Inflammatory macrophage treated with lipopolysaccharide for 1 hour (primary cell): ENCODE results near the gene ALOX12B.
A peak's percentile ranks its signal among the peaks of the same experiment; 100 is the strongest.
"Not testable (repeated sequence)": the region's sequence is repeated elsewhere in the genome, so short reads cannot be mapped to it uniquely, and the experiment has no call there.

Experiments
- DNase-seq, 2 donors: peaks; one replicate each; pipeline ENCODE4 v3.0.0-alpha.2; 2020 to 2022

Gene ALOX12B

GRCh38 chr17:8118769-8119580 lies 31.5 kb upstream of the ALOX12B start:
- peak; percentile 71 to 93 for DNase-seq

DNA sequence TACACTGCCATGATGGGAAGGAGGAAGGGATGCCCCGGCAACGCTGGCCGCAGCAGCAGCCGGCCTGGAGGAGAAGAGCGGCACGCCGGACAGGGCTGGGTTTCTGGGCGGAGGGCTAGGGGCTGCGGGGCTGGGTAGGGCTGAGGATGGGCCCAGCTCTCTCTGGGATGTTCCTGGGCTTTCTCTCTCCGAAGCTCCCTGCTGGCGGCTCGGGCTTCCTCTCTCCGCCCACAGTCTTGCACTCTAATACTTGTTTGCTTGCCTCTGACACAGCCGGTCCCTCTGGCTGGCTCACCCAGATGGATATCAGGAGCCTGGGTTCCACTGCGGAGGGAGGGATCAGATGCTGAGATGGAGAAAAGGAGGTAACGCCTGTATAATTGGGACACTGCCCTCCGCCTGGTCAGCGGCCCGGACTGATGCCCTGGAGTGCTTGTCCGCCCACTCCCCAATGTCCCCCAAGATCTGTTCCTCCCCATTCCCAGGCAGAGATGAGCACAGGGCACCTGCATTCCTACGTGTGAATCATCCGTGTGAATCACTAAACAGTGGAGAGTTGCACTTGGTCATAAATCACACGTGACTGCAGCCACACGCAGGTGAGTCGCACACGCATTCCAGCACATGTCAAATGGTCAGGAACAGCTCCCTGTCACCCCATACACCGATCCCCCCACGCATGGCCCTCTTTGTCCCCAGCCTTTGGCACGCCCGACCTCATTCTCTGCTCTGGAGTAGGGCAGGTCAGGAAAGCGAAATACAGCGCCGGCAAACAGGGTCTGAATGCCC lies 30.7 kb upstream of the ALOX12B start, which contains the start of gene ALOXE3:
Gene ALOXE3, minus strand, starts transcription at position 535 of the 789 bp plus-strand sequence. Its CDS starts 524 bp downstream, at position 11.
- DNase-seq: peak; percentile 30 to 38

GRCh38 chr17:8117367-8117979 lies 30.0 kb upstream of the ALOX12B start:
- DNase-seq: peak; percentile 50 to 64

GRCh38 chr17:8116776-8117175 lies 29.3 kb upstream of the ALOX12B start:
- DNase-seq: no peak

DNA sequence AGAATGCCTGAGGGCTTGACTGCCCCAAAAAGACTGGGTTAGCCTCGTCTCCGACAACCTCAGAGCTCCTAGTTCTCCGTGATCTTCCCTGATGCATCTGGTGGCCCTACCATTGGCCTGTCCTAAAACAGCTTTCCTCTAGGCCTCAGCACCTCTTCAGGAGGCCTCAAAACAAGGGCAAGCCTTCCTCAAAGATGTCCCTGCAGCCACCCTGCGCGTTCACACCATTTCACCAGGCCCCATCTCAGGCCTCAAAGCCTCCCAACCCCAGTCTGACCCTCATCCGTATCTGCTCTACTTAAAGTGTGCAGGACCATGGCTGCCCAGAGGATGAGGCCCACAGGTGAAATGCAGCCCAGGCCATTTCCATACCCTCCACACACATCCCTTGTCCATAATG lies 23.4 kb upstream of the ALOX12B start:
- no peak for DNase-seq

- no peak for DNase-seq
Measured at GRCh38 chr17:8110456-8110804, 22.9 kb upstream of the ALOX12B start.

GRCh38 chr17:8109661-8110455 lies 22.3 kb upstream of the ALOX12B start:
- peak in 1 of 2 donors; percentile 49 for DNase-seq

DNA sequence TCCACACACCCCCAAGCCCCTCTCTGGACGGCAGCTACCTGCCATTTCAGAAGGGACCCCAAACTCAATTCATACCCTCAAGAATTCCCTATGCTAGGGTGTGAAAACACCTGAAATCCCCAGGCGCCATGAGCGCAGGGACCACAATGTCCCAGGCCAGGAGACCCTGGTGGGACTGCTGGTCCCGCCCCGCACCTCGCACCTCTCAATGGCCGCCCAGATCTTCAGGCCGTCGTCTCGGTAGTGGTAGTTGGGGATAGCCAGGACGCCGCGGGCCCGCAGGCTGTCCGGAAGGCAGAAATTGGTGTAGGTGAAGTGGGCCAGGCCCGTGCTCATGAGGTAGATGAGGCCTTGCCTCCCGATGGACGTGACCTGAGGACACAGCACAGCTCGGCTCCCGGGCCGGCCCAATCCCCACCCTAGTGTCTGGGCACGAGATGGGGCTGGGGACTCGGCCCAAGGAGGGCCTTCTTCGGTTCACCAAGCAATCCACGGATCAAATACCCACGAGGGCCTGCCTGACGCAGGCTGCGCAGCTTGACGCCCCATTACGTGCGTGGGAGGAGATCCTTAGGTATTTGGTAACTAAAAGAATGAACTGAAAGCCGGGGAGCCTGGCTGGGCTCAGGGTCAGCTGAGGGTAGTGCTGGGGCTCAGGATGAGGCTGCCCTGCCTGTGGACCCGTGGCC lies 21.6 kb upstream of the ALOX12B start:
- no peak for DNase-seq

DNA sequence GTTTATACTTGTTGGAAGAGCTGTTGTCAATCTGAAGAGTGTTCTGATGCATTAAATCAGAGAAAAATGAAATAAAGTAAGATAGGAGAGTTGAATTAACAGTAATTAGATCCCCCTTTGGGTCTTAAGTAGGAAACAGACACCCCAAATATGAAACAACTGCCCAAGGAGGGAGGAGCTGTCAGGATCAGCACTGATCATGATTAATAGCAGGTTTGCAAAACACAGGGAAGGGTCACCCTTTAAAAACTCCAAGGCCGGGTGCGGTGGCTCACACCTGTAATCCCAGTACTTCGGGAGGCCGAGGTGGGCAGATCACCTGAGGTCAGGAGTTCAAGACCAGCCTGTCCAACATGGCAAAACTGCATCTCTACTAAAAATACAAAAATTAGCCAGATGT lies 19.5 kb upstream of the ALOX12B start:
- DNase-seq: not testable (repeated sequence)

DNA sequence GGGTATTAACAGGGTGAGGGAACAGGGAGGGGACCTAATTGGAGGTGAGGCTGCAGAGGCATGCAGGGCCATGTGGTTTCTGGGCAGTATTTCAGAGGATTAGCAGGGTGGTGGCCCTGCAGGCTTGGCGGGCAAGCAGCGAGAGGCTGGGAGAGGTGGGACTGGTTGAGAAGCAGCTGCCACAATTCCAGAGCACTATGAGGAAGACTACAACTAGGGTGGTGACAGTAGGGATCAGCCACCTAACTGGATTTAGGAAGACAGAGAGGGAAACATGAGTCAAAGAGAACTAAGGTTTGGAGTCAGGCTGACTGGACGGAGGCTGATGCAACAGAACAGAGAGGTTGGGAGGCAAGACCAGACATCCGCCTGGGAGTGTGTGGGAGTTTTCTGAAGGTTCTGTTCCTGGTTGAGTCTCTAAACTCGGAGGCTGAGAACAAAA lies 18.5 kb upstream of the ALOX12B start:
- peak; percentile 51 to 67 for DNase-seq

DNA sequence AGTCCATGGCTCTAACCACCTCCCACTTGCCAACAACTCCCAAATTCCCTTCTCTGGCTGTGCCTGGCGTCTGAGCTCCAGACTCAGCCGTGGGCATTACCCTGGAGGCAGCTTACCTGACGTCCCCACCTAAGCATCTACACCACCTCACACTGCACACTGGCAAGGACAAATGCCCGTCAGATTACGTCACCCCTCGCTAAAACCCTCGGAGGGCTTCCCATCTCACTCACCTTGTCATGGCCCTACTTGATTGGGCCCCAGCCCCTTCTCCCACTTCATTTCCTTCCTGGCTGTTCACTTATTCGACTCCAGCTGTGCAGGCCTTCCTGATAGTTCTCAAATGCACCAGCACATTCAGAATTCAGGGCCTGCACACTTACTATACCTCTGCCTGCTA lies 17.4 kb upstream of the ALOX12B start:
- no peak for DNase-seq

- no peak for DNase-seq
Measured at GRCh38 chr17:8103549-8103948, 16.0 kb upstream of the ALOX12B start.

GRCh38 chr17:8101721-8102120 lies 14.2 kb upstream of the ALOX12B start:
- DNase-seq: no peak

DNA sequence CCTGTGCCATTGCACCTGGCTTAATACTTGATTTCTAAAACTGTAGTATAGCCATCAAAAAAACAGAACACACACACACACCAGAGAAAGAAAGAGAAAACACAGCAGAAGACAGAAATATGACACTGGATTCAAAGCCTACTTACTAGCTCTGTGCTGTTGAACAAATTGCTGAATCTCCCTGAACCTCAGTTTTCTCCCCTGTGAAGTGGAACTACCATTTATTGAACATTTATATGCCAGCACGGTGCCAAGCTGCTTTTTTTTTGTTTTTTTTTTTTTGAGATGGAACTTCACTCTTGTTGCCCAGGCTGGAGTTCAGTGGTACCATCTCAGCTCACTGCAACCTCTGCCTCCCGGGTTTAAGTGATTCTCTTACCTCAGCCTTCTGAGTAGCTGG lies 13.2 kb upstream of the ALOX12B start:
- DNase-seq: no peak

- no peak for DNase-seq
Measured at GRCh38 chr17:8100111-8100510, 12.6 kb upstream of the ALOX12B start.

GRCh38 chr17:8096541-8096940 lies 9.0 kb upstream of the ALOX12B start:
- DNase-seq: no peak

DNA sequence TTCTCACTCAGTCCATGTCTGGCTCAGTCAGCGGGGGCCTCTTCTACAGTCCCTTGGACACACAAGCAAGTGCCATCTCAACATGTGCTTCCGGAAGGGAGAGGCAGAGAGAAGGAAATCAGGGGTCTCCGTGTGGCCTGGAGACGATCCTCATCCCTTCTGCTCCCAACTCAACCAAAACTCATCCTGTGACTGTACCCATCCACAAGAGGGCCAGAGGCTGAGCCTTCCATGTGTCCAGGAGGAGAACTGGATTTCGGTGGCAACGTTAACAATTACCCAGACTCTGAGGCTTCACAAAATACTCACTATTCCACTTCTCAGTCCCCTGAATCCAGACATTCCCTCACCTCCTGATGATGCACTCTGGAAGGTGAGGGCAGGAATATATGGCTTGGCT lies 7.8 kb upstream of the ALOX12B start:
- DNase-seq: no peak

DNA sequence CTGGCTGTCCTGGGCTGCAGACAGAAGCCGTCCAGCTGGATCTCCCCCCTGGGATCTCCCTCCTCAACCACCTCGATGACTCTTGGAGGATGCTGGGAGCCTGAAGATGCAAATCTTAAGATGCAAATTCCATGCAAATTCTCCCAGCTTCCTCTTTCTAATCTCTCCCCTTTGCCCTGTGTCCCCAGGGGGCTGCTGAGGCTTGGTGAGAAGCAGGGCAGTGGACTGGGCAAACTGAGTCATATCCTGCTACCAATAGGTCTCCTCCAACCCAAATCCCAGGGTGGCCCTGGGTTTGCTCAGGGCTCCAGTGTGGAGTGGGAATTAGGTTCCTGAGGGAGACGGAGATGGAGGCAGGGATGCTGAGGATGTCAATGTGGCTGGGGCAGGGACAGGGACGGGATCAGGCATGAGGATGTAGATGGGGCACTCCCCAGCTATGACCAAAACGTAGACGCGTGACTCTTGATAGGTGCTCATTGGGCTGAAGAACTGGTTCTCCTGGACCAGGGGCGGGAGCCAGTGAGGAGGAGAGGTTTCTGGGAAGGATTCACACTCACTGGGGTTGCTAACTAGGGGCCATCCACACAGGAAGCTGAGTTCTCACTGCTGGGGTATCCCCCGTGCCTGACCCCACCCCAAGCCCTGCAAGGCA lies 3.6 kb upstream of the ALOX12B start:
- DNase-seq: peak; percentile 70 to 71

DNA sequence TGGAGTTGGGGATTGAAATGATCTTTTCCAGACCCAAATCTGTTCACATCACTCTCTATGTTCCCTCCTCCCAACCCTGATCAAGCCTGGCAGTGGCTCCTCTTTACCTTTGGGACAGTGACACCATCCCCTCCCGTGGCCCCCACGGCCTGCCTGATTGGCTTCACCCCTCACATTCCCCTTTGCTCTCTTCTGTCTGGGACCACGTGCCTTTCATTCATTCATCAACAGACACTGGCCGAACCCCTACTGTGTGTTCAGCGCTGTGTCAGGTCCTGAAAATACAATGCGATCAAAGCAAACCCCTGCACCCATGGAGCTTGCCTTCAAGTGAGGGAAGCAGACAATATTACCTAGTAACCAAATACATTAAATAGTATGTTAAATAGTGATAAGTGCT lies 2.2 kb upstream of the ALOX12B start:
- no peak for DNase-seq

DNA sequence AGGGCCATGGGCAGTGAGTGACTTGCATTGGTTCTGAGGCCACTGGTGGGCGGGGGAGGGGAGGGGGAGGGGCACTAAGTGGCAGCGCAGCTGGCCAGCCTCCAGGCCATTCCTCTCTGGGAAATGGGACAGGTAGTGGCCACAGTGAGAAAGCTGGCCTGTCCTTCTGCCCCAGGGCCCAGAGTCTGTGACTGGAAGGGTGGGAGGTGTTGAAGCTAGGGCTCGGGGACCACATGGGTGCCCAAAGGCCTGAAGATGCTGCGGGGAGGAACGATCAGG lies 375 bp upstream of the ALOX12B start:
- no peak for DNase-seq

DNA sequence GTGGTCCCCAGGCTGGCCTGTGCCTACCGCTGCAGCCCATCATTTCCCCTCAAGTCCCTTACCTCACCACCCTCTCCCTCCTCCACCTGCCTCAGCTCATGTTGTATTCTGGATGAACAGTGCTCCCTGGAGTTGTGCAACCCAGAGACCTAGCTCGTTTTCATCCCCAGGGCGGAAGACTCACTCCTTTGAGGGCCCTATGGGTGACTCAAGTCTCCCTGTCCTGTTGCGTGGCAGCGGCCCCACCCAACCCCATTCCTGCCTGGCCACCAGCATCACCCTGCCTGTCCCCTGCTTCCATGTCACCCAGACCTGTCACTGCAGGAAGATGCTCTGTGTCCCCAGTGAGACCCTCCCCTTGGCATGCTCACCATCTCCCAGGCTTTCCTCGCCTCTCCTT lies 3.3 kb downstream of the ALOX12B start:
- DNase-seq: no peak

DNA sequence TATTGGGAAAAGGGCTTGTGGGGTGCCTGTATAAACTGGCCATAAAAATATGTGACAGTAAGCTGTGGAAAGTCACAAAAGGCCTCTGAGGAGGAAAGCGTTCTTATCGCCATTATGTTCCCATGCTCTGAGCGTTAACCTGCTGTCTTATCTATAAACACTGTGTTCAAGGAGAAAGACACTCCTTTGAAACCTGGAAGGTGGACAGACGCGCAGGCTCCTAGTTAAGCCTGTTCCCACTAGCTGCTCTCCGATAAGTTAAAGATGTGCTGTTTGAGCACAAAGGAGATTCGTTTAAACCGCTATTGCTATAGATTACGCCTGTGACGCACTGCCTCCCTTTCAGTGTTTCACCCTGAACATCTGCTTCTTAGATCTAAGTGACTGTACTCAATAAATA lies 5.2 kb downstream of the ALOX12B start:
- DNase-seq: no peak
